CD4-positive, alpha-beta T cell treated with Interleukin-21 for 1 hour (primary cell): ENCODE data around the gene MAGI1.

ENCODE experiments used
- DNase-seq: peaks from one replicate; pipeline ENCODE4 v3.0.0-alpha.2; 2020

The MAGI1 gene

GRCh38 chr3:65824166-65824565 is 214.6 kb downstream of the MAGI1 start:
- DNase-seq: no peak

GRCh38 chr3:65820600-65820999 is 218.1 kb downstream of the MAGI1 start:
- DNase-seq: no peak

DNA sequence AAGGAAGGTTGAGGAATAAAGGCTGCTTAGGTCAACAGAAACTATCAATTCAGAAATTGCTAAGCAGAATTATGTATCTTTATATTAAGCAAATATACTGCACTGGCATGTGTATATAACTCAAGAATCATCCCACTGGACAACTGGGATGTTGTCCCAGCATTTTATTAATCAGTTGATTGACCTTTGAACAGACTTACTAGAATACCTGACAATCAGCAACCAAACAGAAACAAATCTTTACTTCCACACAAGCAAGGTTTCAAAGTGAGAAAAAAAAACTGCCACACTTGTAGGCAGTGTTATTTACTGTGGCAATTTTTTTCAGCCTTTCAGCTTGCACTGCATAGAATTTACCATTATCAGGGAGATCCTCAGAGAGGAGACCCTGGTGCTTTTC is 218.8 kb downstream of the MAGI1 start:
- DNase-seq: no peak

DNA sequence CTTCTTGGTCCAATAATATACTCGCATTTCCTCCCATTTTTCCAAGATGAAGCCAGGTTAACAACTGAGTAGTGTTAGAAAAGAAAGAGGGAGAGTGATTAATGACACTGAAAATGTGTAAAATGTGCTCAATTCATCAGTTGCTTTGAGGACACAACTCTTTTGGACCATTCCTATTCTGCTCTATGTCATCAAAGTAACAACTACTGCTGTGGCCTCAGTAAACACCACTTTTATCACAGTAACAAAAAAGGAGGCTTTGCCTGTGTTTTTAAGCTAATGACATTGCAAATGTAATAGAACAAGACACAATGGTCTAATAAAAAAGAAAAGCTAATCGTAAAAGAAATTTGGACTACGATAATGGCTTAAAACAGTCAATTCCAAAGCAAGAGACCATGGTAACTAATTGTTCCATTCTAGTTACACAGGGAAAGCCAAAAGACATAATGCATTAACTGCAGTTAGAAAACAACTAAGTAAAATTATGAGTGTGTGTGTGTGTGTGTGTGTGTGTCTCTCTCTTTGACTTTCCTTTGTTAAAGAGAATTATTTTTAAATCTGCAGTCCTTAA is 221.1 kb downstream of the MAGI1 start:
- no peak for DNase-seq

DNA sequence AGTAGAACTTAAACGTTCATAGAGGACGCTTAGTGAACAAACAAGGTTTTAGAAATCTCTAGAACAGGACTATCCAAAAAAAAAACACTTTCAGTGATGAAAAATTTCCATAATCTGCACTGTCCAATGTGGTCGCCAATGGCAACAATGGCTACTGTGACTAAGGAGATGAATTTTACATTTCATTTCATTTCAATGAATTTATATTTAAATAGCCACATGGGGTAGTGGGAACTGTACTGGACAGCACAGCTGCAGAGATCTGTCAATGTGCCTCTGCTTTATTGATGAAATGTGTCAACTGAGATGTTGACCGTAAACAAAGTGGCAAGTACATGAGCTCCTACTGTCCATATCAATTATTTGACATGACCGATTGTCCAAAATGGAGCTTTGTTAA is 222.5 kb downstream of the MAGI1 start:
- no peak for DNase-seq

- DNase-seq: no peak
Observed at GRCh38 chr3:65814845-65815578, 223.7 kb downstream of the MAGI1 start.

GRCh38 chr3:65811892-65812291 is 226.8 kb downstream of the MAGI1 start:
- no peak for DNase-seq

- DNase-seq: no peak
Observed at GRCh38 chr3:65811086-65811761, 227.5 kb downstream of the MAGI1 start.

DNA sequence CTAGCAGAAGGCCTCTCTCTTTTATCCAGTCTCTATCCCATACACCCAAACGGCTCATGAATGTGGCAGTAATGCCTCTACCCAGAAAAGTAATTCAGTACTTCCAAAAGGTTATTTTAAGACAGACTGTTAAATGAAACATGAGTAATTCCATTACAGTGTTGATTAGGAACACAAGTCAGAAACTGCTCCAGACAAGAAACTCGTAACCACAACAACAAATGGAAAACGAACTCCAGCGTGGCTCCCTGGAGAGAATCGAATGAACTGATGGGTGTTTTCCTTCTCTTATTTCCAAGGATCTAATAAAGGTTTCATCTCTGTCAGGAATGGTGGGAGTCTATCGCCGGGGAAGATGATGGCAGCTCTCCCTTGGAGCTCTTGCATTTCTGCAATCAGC is 228.4 kb downstream of the MAGI1 start:
- no peak for DNase-seq

- DNase-seq: no peak
Observed at GRCh38 chr3:65809641-65810150, 229.0 kb downstream of the MAGI1 start.

DNA sequence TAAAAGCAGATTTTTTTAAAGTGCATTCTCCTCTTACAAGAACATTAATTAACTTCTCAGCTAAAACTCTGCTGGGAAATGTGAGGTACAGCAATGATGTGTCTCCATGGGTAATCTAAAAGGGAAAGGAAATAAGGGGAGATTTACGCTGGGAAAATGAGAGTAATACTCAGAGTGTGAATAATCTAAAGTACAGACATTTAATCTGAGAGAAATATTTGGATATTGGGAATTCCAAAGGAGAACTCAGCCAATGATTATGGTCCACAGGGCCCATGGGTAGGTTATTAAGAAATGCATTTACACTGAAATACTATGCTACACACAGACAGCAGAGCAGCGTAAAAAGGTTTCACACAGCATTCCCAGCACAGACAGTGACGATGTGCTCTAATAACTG is 229.9 kb downstream of the MAGI1 start:
- no peak for DNase-seq

DNA sequence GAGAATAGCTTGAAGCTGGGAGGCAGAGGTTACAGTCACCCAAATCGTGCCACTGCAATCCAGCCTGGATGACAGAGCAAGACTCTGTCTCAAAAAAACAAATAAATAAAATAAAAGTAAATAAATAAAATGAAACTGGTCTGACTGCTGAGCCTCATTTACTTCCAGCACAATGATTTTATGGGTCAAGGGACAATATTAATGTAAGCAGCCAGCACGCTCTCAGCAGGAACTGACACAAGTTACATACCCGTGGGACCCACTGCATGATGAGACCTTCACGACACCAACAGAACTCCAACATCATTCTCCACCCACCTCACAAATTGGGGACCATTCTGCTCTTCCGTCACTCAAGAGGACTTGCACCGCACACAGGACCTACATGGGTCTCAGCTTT is 230.3 kb downstream of the MAGI1 start:
- no peak for DNase-seq

DNA sequence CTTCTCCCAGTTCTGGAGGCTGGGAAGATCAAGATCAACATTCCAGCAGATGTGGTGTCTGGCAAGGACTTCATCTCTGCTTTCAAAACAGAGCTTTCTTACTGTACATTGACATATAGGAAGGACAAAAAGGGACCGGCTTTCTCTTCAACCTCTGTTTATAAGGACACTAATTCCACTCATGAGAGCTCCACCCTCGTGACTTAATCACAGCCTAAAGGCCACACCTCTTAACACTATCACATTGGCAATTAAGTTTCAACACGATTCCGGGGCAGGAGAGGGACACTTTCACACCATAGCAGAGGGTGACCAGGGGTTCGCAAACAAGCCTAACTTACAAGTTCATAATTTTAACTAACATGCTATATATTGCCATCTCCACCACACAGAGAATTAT is 231.5 kb downstream of the MAGI1 start:
- no peak for DNase-seq

DNA sequence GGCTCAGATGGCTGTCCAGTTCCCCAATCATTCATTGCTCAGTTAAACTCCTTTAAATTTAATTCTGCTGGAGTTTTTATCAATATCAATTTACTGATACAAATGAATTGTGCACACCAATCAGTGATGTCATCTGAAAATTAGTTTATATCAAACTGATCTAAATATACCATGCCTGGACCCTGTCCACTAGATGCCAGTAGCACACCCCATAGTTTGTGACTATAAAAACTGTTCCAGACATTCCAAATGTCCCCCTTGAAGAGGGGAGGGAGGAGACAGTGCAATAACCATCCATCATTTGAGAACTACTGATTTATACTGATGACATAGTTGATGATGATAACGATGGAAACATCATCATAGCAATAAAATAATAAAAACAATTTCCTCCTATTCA is 232.1 kb downstream of the MAGI1 start:
- DNase-seq: no peak

DNA sequence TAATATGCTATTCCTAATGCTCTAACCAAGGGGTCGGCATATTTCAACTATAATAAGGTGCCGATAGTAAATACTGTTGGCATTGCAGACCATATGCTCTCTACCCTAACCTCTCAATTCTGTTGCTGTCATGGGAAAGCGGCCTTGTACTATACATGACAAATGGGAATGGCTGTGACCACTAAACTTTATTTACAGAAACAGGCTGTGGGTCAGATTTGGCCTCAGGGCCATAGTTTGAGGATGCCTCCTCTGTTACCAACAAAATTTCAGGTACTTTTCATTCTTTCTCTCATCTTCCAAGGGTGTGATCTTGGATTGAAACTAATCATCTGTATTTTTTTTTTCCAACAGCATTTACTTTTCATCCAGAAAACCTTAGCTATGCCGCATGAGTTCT is 242.0 kb downstream of the MAGI1 start:
- no peak for DNase-seq

- DNase-seq: no peak
Observed at GRCh38 chr3:65795166-65795565, 243.6 kb downstream of the MAGI1 start.

GRCh38 chr3:65793495-65794200 is 245.1 kb downstream of the MAGI1 start:
- no peak for DNase-seq

- DNase-seq: no peak
Observed at GRCh38 chr3:65788461-65788860, 250.3 kb downstream of the MAGI1 start.

DNA sequence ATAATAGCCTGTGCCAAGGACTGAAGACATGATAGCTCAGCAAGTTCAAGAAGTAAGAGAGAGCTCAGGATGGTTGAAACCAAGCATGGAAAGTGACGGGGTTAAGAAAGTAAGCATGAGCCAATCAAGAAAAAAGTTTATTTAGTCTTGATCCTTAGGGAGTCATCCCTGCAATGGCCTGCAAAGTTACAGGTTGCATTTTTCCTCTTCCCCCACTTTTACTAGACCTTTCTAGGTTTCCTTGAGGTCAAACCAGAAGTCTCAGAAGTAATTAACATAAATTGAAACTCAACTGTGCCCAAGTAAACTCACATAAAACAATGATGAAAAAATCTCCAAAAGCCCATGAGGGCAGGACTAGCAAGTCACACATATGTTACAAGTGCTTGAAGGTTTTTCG is 250.9 kb downstream of the MAGI1 start:
- DNase-seq: no peak

DNA sequence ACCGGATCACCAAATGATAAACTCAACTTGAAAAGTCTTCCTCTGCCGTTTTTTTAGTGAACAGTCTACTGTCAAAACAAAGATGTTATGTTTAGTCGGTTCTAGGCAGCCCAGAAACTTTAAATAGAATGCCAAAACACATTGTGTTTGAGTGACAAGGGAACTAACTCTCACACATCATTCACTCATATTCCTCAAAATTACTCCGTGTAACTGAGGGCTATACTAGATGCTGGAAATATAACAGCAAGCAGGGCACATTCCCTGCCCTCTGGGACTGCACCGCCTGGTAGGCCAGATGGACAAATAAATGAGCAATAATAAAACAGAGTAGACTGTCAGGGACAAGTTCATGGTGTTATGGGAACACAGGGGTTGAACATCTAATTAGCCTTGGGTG is 251.4 kb downstream of the MAGI1 start:
- DNase-seq: no peak

DNA sequence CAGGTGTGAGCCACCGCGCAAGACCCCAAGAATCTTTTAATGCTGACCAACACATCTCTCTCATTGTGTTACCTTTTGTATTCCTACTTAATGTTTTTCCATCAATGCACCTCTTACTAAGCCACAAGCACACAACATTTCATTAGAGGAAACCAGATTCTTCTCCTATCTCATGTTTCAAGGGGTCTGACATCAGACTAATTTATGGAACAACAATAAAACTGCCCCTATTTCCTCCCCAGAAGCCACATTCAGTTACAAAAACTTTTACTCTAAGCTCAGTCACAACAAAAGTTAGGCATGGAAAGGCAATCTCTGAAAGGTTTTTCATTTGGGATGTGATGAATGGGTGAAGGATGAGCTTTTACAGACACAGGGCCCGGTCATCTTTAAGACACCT is 251.8 kb downstream of the MAGI1 start:
- DNase-seq: no peak

DNA sequence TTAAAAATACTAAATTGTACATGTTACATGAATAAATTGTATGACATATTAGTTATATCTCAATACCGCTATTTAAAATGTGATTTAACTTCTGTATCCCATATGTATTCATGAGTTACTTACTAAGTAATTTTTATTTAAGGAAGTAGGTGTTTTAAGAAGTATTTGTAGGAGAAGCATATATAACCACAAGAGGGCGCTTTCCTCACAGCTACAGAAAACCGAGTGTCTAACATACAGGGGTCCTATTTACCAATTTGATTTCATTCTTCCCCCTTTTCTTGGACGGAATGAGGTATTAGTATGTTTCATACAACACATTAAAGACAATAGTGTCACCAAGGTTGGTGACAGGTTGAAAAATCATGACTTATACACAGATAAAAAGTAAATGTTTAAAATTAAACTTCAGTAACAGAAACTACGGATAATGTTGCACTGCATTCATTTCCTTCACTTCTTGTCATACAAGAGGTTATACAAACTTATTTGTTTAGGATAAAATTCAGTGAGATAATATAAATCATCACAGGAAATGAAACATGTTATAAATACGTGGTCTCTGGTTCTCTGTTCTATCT is 253.6 kb downstream of the MAGI1 start:
- DNase-seq: peak; percentile 2

- no peak for DNase-seq
Observed at GRCh38 chr3:65783117-65783516, 255.6 kb downstream of the MAGI1 start.
